Bronchus fibroblast of lung (primary cell): ENCODE measurements around the gene NHEJ1. TPM values are rescaled to one million over a fixed set of nuclear protein-coding genes. Genes with fewer than 3 reads are reported as not detected.

ENCODE experiments used
- total RNA-seq: library from RNA; depleted of rRNA; stranded (reverse); fragments of >200 nt; gene quantifications from 2 replicates; pipeline ENCODE4 v1.2.3, GENCODE V29; 2015

NHEJ1 gene
- 16.3 and 18.6 TPM in 2 replicates for total RNA-seq

GRCh38 chr2:219160186-219161017, at the start of gene NHEJ1:
Gene NHEJ1 (minus strand): TSS chr2:219160815. CDS start chr2:219158362, 2,453 bp downstream.

GRCh38 chr2:219206328-219207133, 45.9 kb upstream of the NHEJ1 start, which contains the start of gene ZFAND2B:
Gene ZFAND2B (plus strand): TSS chr2:219206782. CDS start chr2:219206988, 206 bp downstream.

GRCh38 chr2:219177552-219178376, 17.1 kb upstream of the NHEJ1 start, which contains the start of gene RETREG2:
Gene RETREG2 (plus strand): TSS chr2:219178275. CDS start chr2:219178353, 78 bp downstream.

GRCh38 chr2:219176818-219177551, 16.4 kb upstream of the NHEJ1 start, which contains the start of gene CNPPD1:
Gene CNPPD1 (minus strand): TSS chr2:219176925. CDS start chr2:219176828, 97 bp downstream.

GRCh38 chr2:219169930-219170654, 9.5 kb upstream of the NHEJ1 start, which contains the start of gene SLC23A3:
Gene SLC23A3 (minus strand): TSS chr2:219170029. CDS start chr2:219169984, 45 bp downstream.

GRCh38 chr2:219060821-219061791, 99.5 kb downstream of the NHEJ1 start, which contains the start of gene IHH:
Gene IHH (minus strand): TSS chr2:219060921. CDS start chr2:219060467, 454 bp downstream.

GRCh38 chr2:219041252-219041651, 119.4 kb downstream of the NHEJ1 start, which contains the start of gene CFAP65:
Gene CFAP65 (minus strand): TSS chr2:219041516. CDS start chr2:219039048, 2,468 bp downstream.

Other genes starting within 250 kb of the NHEJ1 start
- gene CDK5R2, start 201.1 kb downstream of the NHEJ1 start, total RNA-seq, result not detected in 2 replicates
- gene FEV, start 175.6 kb downstream of the NHEJ1 start, total RNA-seq, result not detected in 2 replicates
- gene CRYBA2, start 167.4 kb downstream of the NHEJ1 start, total RNA-seq, result not detected in 2 replicates
- gene CFAP65, start 119.3 kb downstream of the NHEJ1 start, total RNA-seq, result not detected in 2 replicates
- not detected in 2 replicates for gene IHH, start 99.9 kb downstream of the NHEJ1 start, total RNA-seq
- 0.45 and 0.50 TPM in 2 replicates for gene SLC23A3, start 9.2 kb upstream of the NHEJ1 start, total RNA-seq
- 25.0 and 25.4 TPM in 2 replicates for gene CNPPD1, start 16.1 kb upstream of the NHEJ1 start, total RNA-seq
- gene RETREG2, start 17.5 kb upstream of the NHEJ1 start, total RNA-seq, result 34.6 and 41.9 TPM in 2 replicates
- 28.2 and 31.9 TPM in 2 replicates for gene ZFAND2B, start 46.0 kb upstream of the NHEJ1 start, total RNA-seq
- gene ABCB6, start 58.1 kb upstream of the NHEJ1 start, total RNA-seq, result 12.4 and 15.5 TPM in 2 replicates
- gene ATG9A, start 68.8 kb upstream of the NHEJ1 start, total RNA-seq, result 50.8 and 53.8 TPM in 2 replicates
- 18.7 and 21.7 TPM in 2 replicates for gene ANKZF1, start 69.0 kb upstream of the NHEJ1 start, total RNA-seq
- 11.4 and 12.9 TPM in 2 replicates for gene GLB1L, start 84.6 kb upstream of the NHEJ1 start, total RNA-seq
- gene STK16, start 84.7 kb upstream of the NHEJ1 start, total RNA-seq, result 15.9 and 18.8 TPM in 2 replicates
- not detected in 2 replicates for gene TUBA4B, start 92.4 kb upstream of the NHEJ1 start, total RNA-seq
- 20.2 and 24.7 TPM in 2 replicates for gene TUBA4A, start 93.1 kb upstream of the NHEJ1 start, total RNA-seq
- gene DNAJB2, start 118.6 kb upstream of the NHEJ1 start, total RNA-seq, result 19.8 and 23.7 TPM in 2 replicates
- gene PTPRN, start 148.6 kb upstream of the NHEJ1 start, total RNA-seq, result 7.9 and 9.8 TPM in 2 replicates
- not detected in 2 replicates for gene RESP18, start 171.9 kb upstream of the NHEJ1 start, total RNA-seq
- 42.2 and 45.6 TPM in 2 replicates for gene DNPEP, start 227.1 kb upstream of the NHEJ1 start, total RNA-seq